GM19328 (cell line): ENCODE measurements around the gene PHC3.
A peak's percentile ranks its signal among the peaks of the same experiment; 100 is the strongest.
"Not testable (repeated sequence)": the region's sequence is repeated elsewhere in the genome, so short reads cannot be mapped to it uniquely, and the experiment has no call there.

Experiments used
- ATAC-seq: cut with Tn5 transposase; IDR thresholded peaks from one replicate; pipeline ENCODE4 v1.9.1; 2021; ENCODE audit warnings: mild to moderate bottlenecking, moderate library complexity; ENCODE audit not compliant: unreplicated experiment

The PHC3 gene

GRCh38 chr3:170180908-170181885 lies at the start of gene PHC3:
PHC3 (minus strand) TSS chr3:170181733; CDS start chr3:170181715, 18 bp downstream.
- ATAC-seq, result peak; percentile 68

- no peak for ATAC-seq
Measured at GRCh38 chr3:170228093-170228766, 46.7 kb upstream of the PHC3 start.

GRCh38 chr3:170226426-170226960 lies 45.0 kb upstream of the PHC3 start:
- no peak for ATAC-seq

- no peak for ATAC-seq
Measured at GRCh38 chr3:170225166-170225565, 43.6 kb upstream of the PHC3 start.

GRCh38 chr3:170222647-170223541 lies 41.4 kb upstream of the PHC3 start:
- peak; percentile 36 for ATAC-seq

GRCh38 chr3:170221924-170222646 lies 40.6 kb upstream of the PHC3 start, which contains the start of gene PRKCI:
PRKCI (plus strand) TSS chr3:170222424; CDS start chr3:170222670, 246 bp downstream.
- ATAC-seq, result peak; percentile 90

GRCh38 chr3:170220871-170221270 lies 39.3 kb upstream of the PHC3 start:
- no peak for ATAC-seq

GRCh38 chr3:170219850-170220249 lies 38.3 kb upstream of the PHC3 start:
- ATAC-seq, result no peak

GRCh38 chr3:170211668-170212067 lies 30.1 kb upstream of the PHC3 start:
- ATAC-seq, result no peak

- ATAC-seq, result no peak
Measured at GRCh38 chr3:170207717-170208116, 26.2 kb upstream of the PHC3 start.

- ATAC-seq, result not testable (repeated sequence)
Measured at GRCh38 chr3:170206164-170206762, 24.7 kb upstream of the PHC3 start.

GRCh38 chr3:170205302-170205701 lies 23.8 kb upstream of the PHC3 start:
- ATAC-seq, result no peak

GRCh38 chr3:170204509-170204908 lies 23.0 kb upstream of the PHC3 start:
- ATAC-seq, result no peak

- ATAC-seq, result no peak
Measured at GRCh38 chr3:170204023-170204472, 22.5 kb upstream of the PHC3 start.

GRCh38 chr3:170203457-170203856 lies 21.9 kb upstream of the PHC3 start:
- no peak for ATAC-seq

- ATAC-seq, result no peak
Measured at GRCh38 chr3:170201527-170201926, 20.0 kb upstream of the PHC3 start.

- ATAC-seq, result no peak
Measured at GRCh38 chr3:170200987-170201386, 19.5 kb upstream of the PHC3 start.

GRCh38 chr3:170196833-170197232 lies 15.3 kb upstream of the PHC3 start:
- ATAC-seq, result no peak

- not testable (repeated sequence) for ATAC-seq
Measured at GRCh38 chr3:170195759-170196158, 14.2 kb upstream of the PHC3 start.
